ENCODE data around the gene CISD1. TPM values are rescaled to one million over a fixed set of nuclear protein-coding genes. Genes with fewer than 3 reads are reported as not detected.
A peak's percentile ranks its signal among the peaks of the same experiment; 100 is the strongest.

Gene CISD1
- polyA plus RNA-seq, 4 donors: 69.2 to 167 (median 113) TPM

GRCh38 chr10:58322072-58322834 is 53.3 kb downstream of the CISD1 start:
- 9 to 20% (median 10%) methylated on average over 3 of the region's 3 CpGs for WGBS, 3 donors
- no peaks in the 10 kb centered on the region for H3K36me3 ChIP-seq (ENCODE audit: control insufficient read depth in 3 of 3, insufficient read depth in 2 of 3, low read depth in 1 of 3, low read length in 3 of 3)
- no peaks in the 10 kb centered on the region for H3K9me3 ChIP-seq (ENCODE audit: control insufficient read depth in 2 of 2, insufficient read depth in 1 of 2, low read depth in 1 of 2, low read length in 1 of 2)
- DNase-seq: peak; percentile 42 to 67
- no peak for FAIRE-seq
- H3K4me3 ChIP-seq (ENCODE audit: low read depth in 1 of 3, low read length in 3 of 3): no peak overlapping the region
- peaks cover 0 to 3% (median 3%) of the 10 kb centered on the region in 3 donors for H3K27me3 ChIP-seq (ENCODE audit: control insufficient read depth in 3 of 3, insufficient read depth in 3 of 3, low read length in 3 of 3)
- no peak overlapping the region for H3K27ac ChIP-seq (ENCODE audit: low read depth in 1 of 3, low read length in 2 of 3)
- no peaks in the 10 kb centered on the region for H3K4me1 ChIP-seq (ENCODE audit: control insufficient read depth in 3 of 3, insufficient read depth in 2 of 3, low read depth in 1 of 3, low read length in 2 of 3)

GRCh38 chr10:58322835-58323209 is 53.9 kb downstream of the CISD1 start:
- FAIRE-seq: no peak
- H3K27ac ChIP-seq (ENCODE audit: low read depth in 1 of 3, low read length in 2 of 3): no peak overlapping the region
- no peaks in the 10 kb centered on the region for H3K36me3 ChIP-seq (ENCODE audit: control insufficient read depth in 3 of 3, insufficient read depth in 2 of 3, low read depth in 1 of 3, low read length in 3 of 3)
- H3K4me1 ChIP-seq (ENCODE audit: control insufficient read depth in 3 of 3, insufficient read depth in 2 of 3, low read depth in 1 of 3, low read length in 2 of 3): no peaks in the 10 kb centered on the region
- no peaks in the 10 kb centered on the region for H3K9me3 ChIP-seq (ENCODE audit: control insufficient read depth in 2 of 2, insufficient read depth in 1 of 2, low read depth in 1 of 2, low read length in 1 of 2)
- DNase-seq: no peak
- 52 to 67% (median 57%) methylated on average over 1 of the region's 1 CpG for WGBS, 3 donors
- H3K4me3 ChIP-seq (ENCODE audit: low read depth in 1 of 3, low read length in 3 of 3): no peak overlapping the region
- peaks cover 0 to 4% (median 3%) of the 10 kb centered on the region in 3 donors for H3K27me3 ChIP-seq (ENCODE audit: control insufficient read depth in 3 of 3, insufficient read depth in 3 of 3, low read length in 3 of 3)

DNA sequence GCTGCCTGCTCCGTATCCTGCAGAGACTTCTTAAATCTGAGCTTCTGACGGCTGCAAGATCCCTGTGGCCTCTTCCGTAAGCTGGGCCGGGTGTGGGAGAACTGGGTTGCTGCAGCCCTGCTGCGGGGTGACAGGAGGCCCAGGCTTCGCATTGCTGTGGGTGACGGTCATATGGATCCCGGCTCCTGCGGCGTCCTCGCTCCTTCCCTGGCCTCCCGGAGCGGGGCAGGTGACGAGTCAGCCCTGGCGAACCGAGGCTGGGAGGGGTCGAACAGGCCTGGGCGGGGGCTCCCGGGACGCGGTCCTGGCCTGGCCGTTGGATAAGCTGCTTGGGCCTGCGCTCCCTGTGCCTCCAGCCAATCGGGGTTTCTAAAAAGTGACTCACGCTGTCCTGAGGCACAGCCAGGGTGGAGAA is 58.0 kb downstream of the CISD1 start:
- H3K36me3 ChIP-seq (ENCODE audit: control insufficient read depth in 3 of 3, insufficient read depth in 2 of 3, low read depth in 1 of 3, low read length in 3 of 3): no peaks in the 10 kb centered on the region
- peaks cover 0 to 4% (median 3%) of the 10 kb centered on the region in 3 donors for H3K27me3 ChIP-seq (ENCODE audit: control insufficient read depth in 3 of 3, insufficient read depth in 3 of 3, low read length in 3 of 3)
- no peak overlapping the region for H3K27ac ChIP-seq (ENCODE audit: low read depth in 1 of 3, low read length in 2 of 3)
- FAIRE-seq (no peak), DNase-seq (peak in 1 of 2 donors; percentile 20)
- no peaks in the 10 kb centered on the region for H3K9me3 ChIP-seq (ENCODE audit: control insufficient read depth in 2 of 2, insufficient read depth in 1 of 2, low read depth in 1 of 2, low read length in 1 of 2)
- H3K4me3 ChIP-seq (ENCODE audit: low read depth in 1 of 3, low read length in 3 of 3): no peak overlapping the region
- 57 to 80% (median 77%) methylated on average over 25 of the region's 25 CpGs for WGBS, 3 donors
- no peaks in the 10 kb centered on the region for H3K4me1 ChIP-seq (ENCODE audit: control insufficient read depth in 3 of 3, insufficient read depth in 2 of 3, low read depth in 1 of 3, low read length in 2 of 3)

- H3K36me3 ChIP-seq (ENCODE audit: control insufficient read depth in 3 of 3, insufficient read depth in 2 of 3, low read depth in 1 of 3, low read length in 3 of 3): no peaks in the 10 kb centered on the region
- H3K4me3 ChIP-seq (ENCODE audit: low read depth in 1 of 3, low read length in 3 of 3): no peak overlapping the region
- H3K4me1 ChIP-seq (ENCODE audit: control insufficient read depth in 3 of 3, insufficient read depth in 2 of 3, low read depth in 1 of 3, low read length in 2 of 3): no peaks in the 10 kb centered on the region
- no peaks in the 10 kb centered on the region for H3K9me3 ChIP-seq (ENCODE audit: control insufficient read depth in 2 of 2, insufficient read depth in 1 of 2, low read depth in 1 of 2, low read length in 1 of 2)
- 93 to 96% (median 94%) methylated on average over 1 of the region's 1 CpG for WGBS, 3 donors
- H3K27me3 ChIP-seq (ENCODE audit: control insufficient read depth in 3 of 3, insufficient read depth in 3 of 3, low read length in 3 of 3): peaks cover 0 to 4% (median 3%) of the 10 kb centered on the region in 3 donors
- FAIRE-seq (no peak), DNase-seq (no peak)
- H3K27ac ChIP-seq (ENCODE audit: low read depth in 1 of 3, low read length in 2 of 3): no peak overlapping the region
These were observed 59.3 kb downstream of the CISD1 start for GRCh38 chr10:58328233-58328632.

DNA sequence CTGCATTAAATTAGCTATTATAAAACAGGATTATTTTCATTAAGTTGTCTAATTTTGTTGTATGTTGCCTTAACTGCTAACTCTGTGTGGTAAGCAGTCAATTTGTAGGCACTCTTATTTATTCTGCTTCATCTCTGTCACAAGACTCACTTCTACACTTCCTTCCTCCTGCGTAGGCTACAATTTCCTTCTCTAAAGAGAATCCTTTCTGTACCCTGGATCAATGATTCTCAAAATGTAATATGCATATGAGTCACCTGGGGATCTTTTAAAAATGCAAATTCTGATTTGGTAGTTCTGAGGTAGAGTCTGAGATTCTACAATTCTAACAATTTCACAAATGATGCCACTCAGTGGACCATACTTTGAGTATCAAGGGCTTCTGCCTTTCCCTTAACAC is 61.5 kb downstream of the CISD1 start:
- DNase-seq (no peak), FAIRE-seq (no peak)
- Histone ChIP-seq H3K36me3 (ENCODE audit: control insufficient read depth in 3 of 3, insufficient read depth in 2 of 3, low read depth in 1 of 3, low read length in 3 of 3) (no peaks in the 10 kb centered on the region), H3K9me3 (ENCODE audit: control insufficient read depth in 2 of 2, insufficient read depth in 1 of 2, low read depth in 1 of 2, low read length in 1 of 2) (no peaks in the 10 kb centered on the region), H3K27me3 (ENCODE audit: control insufficient read depth in 3 of 3, insufficient read depth in 3 of 3, low read length in 3 of 3) (peaks cover 0 to 4% (median 3%) of the 10 kb centered on the region in 3 donors), H3K27ac (ENCODE audit: low read depth in 1 of 3, low read length in 2 of 3) (no peak overlapping the region), H3K4me3 (ENCODE audit: low read depth in 1 of 3, low read length in 3 of 3) (no peak overlapping the region), H3K4me1 (ENCODE audit: control insufficient read depth in 3 of 3, insufficient read depth in 2 of 3, low read depth in 1 of 3, low read length in 2 of 3) (peaks cover 0 to 6% (median 0%) of the 10 kb centered on the region in 3 donors)
- WGBS, 3 donors: 73 to 97% (median 93%) methylated on average over 1 of the region's 1 CpG

GRCh38 chr10:58331646-58332045 is 62.7 kb downstream of the CISD1 start:
- Histone ChIP-seq H3K4me3 (ENCODE audit: low read depth in 1 of 3, low read length in 3 of 3) (no peak overlapping the region), H3K9me3 (ENCODE audit: control insufficient read depth in 2 of 2, insufficient read depth in 1 of 2, low read depth in 1 of 2, low read length in 1 of 2) (no peaks in the 10 kb centered on the region), H3K27ac (ENCODE audit: low read depth in 1 of 3, low read length in 2 of 3) (no peak overlapping the region), H3K4me1 (ENCODE audit: control insufficient read depth in 3 of 3, insufficient read depth in 2 of 3, low read depth in 1 of 3, low read length in 2 of 3) (peaks cover 0 to 6% (median 2%) of the 10 kb centered on the region in 3 donors), H3K27me3 (ENCODE audit: control insufficient read depth in 3 of 3, insufficient read depth in 3 of 3, low read length in 3 of 3) (peaks cover 0 to 4% (median 3%) of the 10 kb centered on the region in 3 donors), H3K36me3 (ENCODE audit: control insufficient read depth in 3 of 3, insufficient read depth in 2 of 3, low read depth in 1 of 3, low read length in 3 of 3) (no peaks in the 10 kb centered on the region)
- FAIRE-seq (no peak), DNase-seq (no peak)
- WGBS, 3 donors: 89 to 95% (median 91%) methylated on average over 2 of the region's 2 CpGs

DNA sequence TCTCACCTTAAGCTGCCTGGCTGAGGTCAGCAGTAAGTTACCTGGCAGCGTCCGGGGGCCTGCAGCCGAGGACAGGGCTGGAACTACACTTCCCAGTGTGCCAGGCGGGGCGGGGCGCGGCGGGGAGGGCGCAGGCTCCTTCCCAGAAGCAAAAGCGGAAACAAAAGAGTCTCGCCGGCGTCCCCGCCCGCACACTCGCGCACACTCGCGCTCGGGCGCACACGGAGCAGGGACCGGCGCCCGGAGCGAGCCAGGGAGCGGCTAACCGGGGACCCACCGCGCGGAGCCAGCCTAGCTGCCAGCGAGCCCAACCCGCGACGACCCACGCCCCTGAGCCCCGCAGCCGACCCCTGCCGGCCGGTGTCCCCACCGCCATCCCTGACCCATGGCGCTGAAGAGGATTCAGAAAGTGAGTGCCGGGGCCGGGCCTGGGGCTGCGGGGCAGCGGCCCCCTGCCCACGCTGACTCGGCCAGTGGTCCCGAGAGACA is 65.9 kb downstream of the CISD1 start, which contains the start of gene UBE2D1:
Gene UBE2D1 (plus strand): TSS at position 190 of the 489 bp plus-strand sequence. CDS start 196 bp downstream, at position 386.
- Histone ChIP-seq H3K4me1 (ENCODE audit: control insufficient read depth in 3 of 3, insufficient read depth in 2 of 3, low read depth in 1 of 3, low read length in 2 of 3) (peaks cover 0 to 6% (median 2%) of the 10 kb centered on the region in 3 donors), H3K9me3 (ENCODE audit: control insufficient read depth in 2 of 2, insufficient read depth in 1 of 2, low read depth in 1 of 2, low read length in 1 of 2) (no peaks in the 10 kb centered on the region), H3K4me3 (ENCODE audit: low read depth in 1 of 3, low read length in 3 of 3) (peak within 1 kb of the TSS; percentile 76 to 99 (median 82)), H3K27me3 (ENCODE audit: control insufficient read depth in 3 of 3, insufficient read depth in 3 of 3, low read length in 3 of 3) (no peaks in the 10 kb centered on the region), H3K36me3 (ENCODE audit: control insufficient read depth in 3 of 3, insufficient read depth in 2 of 3, low read depth in 1 of 3, low read length in 3 of 3) (no peaks in the 10 kb centered on the region), H3K27ac (ENCODE audit: low read depth in 1 of 3, low read length in 2 of 3) (peak within 1 kb of the TSS; percentile 58 to 89 (median 69))
- 0 to 1% (median 0%) methylated on average over 33 to 49 of the region's 49 CpGs for WGBS, 3 donors
- FAIRE-seq (no peak), DNase-seq (peak; percentile 85 to 94)

DNA sequence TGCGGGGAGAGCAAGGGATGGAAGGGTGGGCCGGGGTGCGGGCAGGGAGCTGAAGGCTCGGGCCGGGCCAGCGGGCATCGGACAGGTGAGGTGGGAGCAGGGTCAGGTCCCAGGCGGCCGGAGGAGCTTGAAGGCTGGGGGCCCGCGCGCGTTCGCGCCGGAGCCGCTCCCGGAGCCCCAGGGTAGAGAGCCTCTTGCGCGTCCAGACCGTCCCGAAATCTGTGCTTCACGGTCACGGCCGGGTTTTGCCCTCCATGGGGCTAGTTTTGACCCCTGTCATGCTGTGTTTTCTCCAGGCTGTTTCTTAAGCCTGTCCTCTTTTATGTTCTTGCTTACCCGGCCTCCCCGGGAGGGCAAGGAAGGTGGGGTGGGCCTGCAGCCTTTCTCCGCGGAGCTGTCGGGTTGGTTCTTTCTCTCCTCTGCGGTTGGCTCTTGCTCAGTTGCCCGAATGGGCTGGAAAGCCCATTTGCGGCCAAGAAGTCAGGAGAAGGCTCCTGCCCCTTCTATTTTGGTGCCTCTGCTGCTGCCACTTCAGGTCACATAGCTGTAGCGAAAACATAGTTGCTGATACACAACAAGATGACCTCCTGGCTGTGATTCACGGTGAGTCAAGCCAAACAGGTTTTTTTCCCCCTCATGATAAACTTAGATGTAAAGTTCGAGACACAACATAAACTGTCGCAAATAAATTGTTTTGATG is 66.5 kb downstream of the CISD1 start:
- H3K36me3 ChIP-seq (ENCODE audit: control insufficient read depth in 3 of 3, insufficient read depth in 2 of 3, low read depth in 1 of 3, low read length in 3 of 3): no peaks in the 10 kb centered on the region
- FAIRE-seq (no peak), DNase-seq (peak; percentile 37 to 56)
- WGBS, 3 donors: 1 to 3% (median 2%) methylated on average over 30 to 37 of the region's 37 CpGs
- H3K4me1 ChIP-seq (ENCODE audit: control insufficient read depth in 3 of 3, insufficient read depth in 2 of 3, low read depth in 1 of 3, low read length in 2 of 3): peaks cover 0 to 6% (median 2%) of the 10 kb centered on the region in 3 donors
- H3K4me3 ChIP-seq (ENCODE audit: low read depth in 1 of 3, low read length in 3 of 3): peak overlapping the region; percentile 76 to 99 (median 82)
- no peaks in the 10 kb centered on the region for H3K9me3 ChIP-seq (ENCODE audit: control insufficient read depth in 2 of 2, insufficient read depth in 1 of 2, low read depth in 1 of 2, low read length in 1 of 2)
- H3K27me3 ChIP-seq (ENCODE audit: control insufficient read depth in 3 of 3, insufficient read depth in 3 of 3, low read length in 3 of 3): no peaks in the 10 kb centered on the region
- peak overlapping the region; percentile 58 to 89 (median 69) for H3K27ac ChIP-seq (ENCODE audit: low read depth in 1 of 3, low read length in 2 of 3)
